Keratinocyte (primary cell): Measurements from ENCODE around the gene ROR1. TPM values are rescaled to one million over a fixed set of nuclear protein-coding genes. Genes with fewer than 3 reads are reported as not detected.
"Not testable (repeated sequence)": the region's sequence is repeated elsewhere in the genome, so short reads cannot be mapped to it uniquely, and the experiment has no call there.

Experiments used
- DNase-seq: peaks from one replicate; pipeline ENCODE4 v3.0.0-alpha.2; 2011; ENCODE audit warnings: low read depth, missing footprints, low spot score
- FAIRE-seq: peaks from 2 replicates; lab custom pipeline; 2011; peaks lifted over from hg19 to GRCh38; lab: Jason Lieb, UNC
- H2AFZ ChIP-seq: 2 replicates; pipeline ENCODE4 v1.6.0; 2012; ENCODE audit warnings: low read length, control low read depth, inconsistent platforms; ENCODE audit not compliant: control insufficient read depth
- H3K27ac ChIP-seq: 2 replicates; pipeline ENCODE4 v1.5.1; 2011; ENCODE audit warnings: low read length; ENCODE audit not compliant: control insufficient read depth, insufficient read depth
- H3K27me3 ChIP-seq: 3 replicates; pipeline ENCODE4 v1.6.0; 2011; ENCODE audit warnings: low read length; ENCODE audit not compliant: control insufficient read depth, insufficient read depth; ENCODE audit errors: extremely low read depth
- H3K36me3 ChIP-seq, 2 experiments: 2 replicates in 1 of 2; 3 replicates in 1 of 2; pipeline ENCODE4 v1.5.1; 2011; ENCODE audit warnings: low read length in 2 of 2, mild to moderate bottlenecking in 1 of 2; ENCODE audit not compliant: control insufficient read depth in 2 of 2, insufficient read depth in 2 of 2; ENCODE audit errors: extremely low read depth in 1 of 2
- H3K4me1 ChIP-seq: 3 replicates; pipeline ENCODE4 v1.5.1; 2011; ENCODE audit warnings: low read length; ENCODE audit not compliant: control insufficient read depth, insufficient read depth; ENCODE audit errors: extremely low read depth
- H3K4me2 ChIP-seq: 3 replicates; pipeline ENCODE4 v1.6.0; 2011; ENCODE audit warnings: low read depth, low read length; ENCODE audit not compliant: control insufficient read depth, insufficient read depth; ENCODE audit errors: extremely low read depth
- H3K4me3 ChIP-seq, 3 experiments: fragments of 200-600 bp in 1 of 3; sonication (generic) in 1 of 3; 2 replicates in 2 of 3; 3 replicates in 1 of 3; pipeline ENCODE4 v1.5.1; 2011 to 2016; ENCODE audit warnings: low read length in 3 of 3, mild to moderate bottlenecking in 3 of 3, control low read depth in 2 of 3, inconsistent platforms in 1 of 3, low read depth in 1 of 3, mixed read lengths in 1 of 3, mixed run types in 1 of 3, moderate library complexity in 1 of 3; ENCODE audit not compliant: control insufficient read depth in 2 of 3, insufficient read depth in 2 of 3; ENCODE audit errors: extremely low read depth in 1 of 3
- H3K79me2 ChIP-seq: 2 replicates; pipeline ENCODE4 v1.6.0; 2012; ENCODE audit warnings: low read length; ENCODE audit not compliant: control insufficient read depth, insufficient read depth
- H3K9ac ChIP-seq: 3 replicates; pipeline ENCODE4 v1.6.0; 2011; ENCODE audit warnings: low read length; ENCODE audit not compliant: control insufficient read depth, insufficient read depth; ENCODE audit errors: extremely low read depth
- H3K9me1 ChIP-seq: 3 replicates; pipeline ENCODE4 v1.6.0; 2011; ENCODE audit warnings: low read length; ENCODE audit not compliant: control insufficient read depth, insufficient read depth; ENCODE audit errors: extremely low read depth
- H3K9me3 ChIP-seq: 2 replicates; pipeline ENCODE4 v1.5.1; 2012; ENCODE audit warnings: low read depth, low read length; ENCODE audit not compliant: control insufficient read depth
- H4K20me1 ChIP-seq: 3 replicates; pipeline ENCODE4 v1.6.0; 2011; ENCODE audit warnings: low read length; ENCODE audit not compliant: control insufficient read depth, insufficient read depth; ENCODE audit errors: extremely low read depth
- CTCF ChIP-seq, 3 experiments: IDR thresholded peaks in 1 of 3; conservative IDR thresholded peaks in 1 of 3; optimal IDR thresholded peaks in 1 of 3; 2 replicates in 2 of 3; 3 replicates in 1 of 3; pipeline versions ENCODE3 to v1.5.1; 2011; ENCODE audit warnings: low read length in 3 of 3, mild to moderate bottlenecking in 3 of 3, moderate library complexity in 2 of 3, control low read depth in 1 of 3, inconsistent platforms in 1 of 3; ENCODE audit not compliant: insufficient read depth in 2 of 3; ENCODE audit errors: extremely low read depth in 1 of 3
- EZH2 ChIP-seq: IDR thresholded peaks from one replicate; pipeline ENCODE4 v1.6.1; 2012; ENCODE audit warnings: inconsistent platforms, mild to moderate bottlenecking, low read length, moderate library complexity
- dilution Hi-C: fragments of 300-500 bp; cut with MboI; formaldehyde crosslinking; loops from one replicate; pipeline ENCODE4 v1.7.0; 2020; ENCODE audit warnings: low sequenced_read_pairs; ENCODE audit not compliant: extremely low pct_ligation_motif_present
- polyA plus RNA-seq, 5 experiments: library from polyadenylated mRNA; depleted of rRNA in 3 of 5; stranded (reverse) in 3 of 5; stranded (forward) in 1 of 5; unstranded in 1 of 5; fragments of >200 nt; gene quantifications; 1 replicate in 1 of 5; 2 replicates in 3 of 5; 3 replicates in 1 of 5; pipeline versions ENCODE4 v1.2.1 to v1.2.3, GENCODE V29; 2011 to 2012; ENCODE audit warnings: missing spikeins in 2 of 5, low read depth in 1 of 5, low replicate concordance in 1 of 5

Gene ROR1
- polyA plus RNA-seq, 1 donor (not counting 4 experiments of a cell fraction or from before 2014, with no cell fraction given), result 9.2 TPM

GRCh38 chr1:63812071-63812700, 38.4 kb downstream of the ROR1 start:
- Histone ChIP-seq H3K79me2 (peaks cover 1% of the 10 kb centered on the region), H2AFZ (no peak overlapping the region), H3K4me1 (no peaks in the 10 kb centered on the region), H3K27me3 (no peaks in the 10 kb centered on the region), H3K4me3 (no peak overlapping the region), H3K36me3 (no peaks in the 10 kb centered on the region), H4K20me1 (no peaks in the 10 kb centered on the region), H3K9ac (no peak overlapping the region), H3K9me3 (no peaks in the 10 kb centered on the region), H3K4me2 (no peak overlapping the region), H3K27ac (no peak overlapping the region), H3K9me1 (no peaks in the 10 kb centered on the region)
- dilution Hi-C loops, result no loop called here
- DNase-seq, result no peak
- no peak for FAIRE-seq
- TF ChIP-seq EZH2 (no peak), CTCF (optimal IDR thresholded peaks at IDR 0.05 in 1 of 3, IDR thresholded peaks at IDR 0.05 in 1 of 3, conservative IDR thresholded peaks at IDR 0.05 in 1 of 3; ENCODE audit: extremely low read depth in 1 of 3, insufficient read depth in 2 of 3, low read length in 3 of 3) (no peak)

- no peaks in the 10 kb centered on the region for H3K27me3 ChIP-seq
- no peak for DNase-seq
These were observed 40.0 kb downstream of the ROR1 start for GRCh38 chr1:63813829-63814277.

GRCh38 chr1:63816217-63816815, 42.5 kb downstream of the ROR1 start:
- H3K9ac ChIP-seq, FAIRE-seq, H3K4me3 ChIP-seq, dilution Hi-C loops, H3K27me3 ChIP-seq, H3K36me3 ChIP-seq, DNase-seq, H3K4me1 ChIP-seq, H2AFZ ChIP-seq, H3K9me3 ChIP-seq, H4K20me1 ChIP-seq, H3K27ac ChIP-seq, H3K9me1 ChIP-seq, H3K4me2 ChIP-seq, H3K79me2 ChIP-seq: not testable (repeated sequence)

More at GRCh38 chr1:63813829-63814277, 40.0 kb downstream of the ROR1 start:
- Histone ChIP-seq H4K20me1 (no peaks in the 10 kb centered on the region), H3K4me2 (no peak overlapping the region), H3K4me1 (no peaks in the 10 kb centered on the region), H3K27ac (no peak overlapping the region), H3K4me3 (no peak overlapping the region), H3K36me3 (no peaks in the 10 kb centered on the region), H3K9me3 (no peaks in the 10 kb centered on the region), H2AFZ (no peak overlapping the region), H3K9me1 (no peaks in the 10 kb centered on the region), H3K9ac (no peak overlapping the region), H3K79me2 (peaks cover 1% of the 10 kb centered on the region)
- dilution Hi-C loops, result no loop called here
- FAIRE-seq, result peak; percentile 20
- TF ChIP-seq EZH2 (no peak), CTCF (optimal IDR thresholded peaks at IDR 0.05 in 1 of 3, IDR thresholded peaks at IDR 0.05 in 1 of 3, conservative IDR thresholded peaks at IDR 0.05 in 1 of 3; ENCODE audit: extremely low read depth in 1 of 3, insufficient read depth in 2 of 3, low read length in 3 of 3) (no peak)
